Measurements from ENCODE around the gene POLA2. TPM values are rescaled to one million over a fixed set of nuclear protein-coding genes. Genes with fewer than 3 reads are reported as not detected.

POLA2 gene
- total RNA-seq, 1 experiment from 2014 or later, result 37.7 TPM

- H3K23me2 ChIP-seq (ENCODE audit: insufficient read length, low read depth, low read length, poor library complexity, severe bottlenecking), result no peaks in the 10 kb centered on the region
- H3K9ac ChIP-seq (ENCODE audit: extremely low read depth, insufficient read length, low read length), result no peak overlapping the region
- H4K20me1 ChIP-seq (ENCODE audit: control insufficient read depth, insufficient read depth, insufficient read length), result no peaks in the 10 kb centered on the region
- H3K23ac ChIP-seq (ENCODE audit: insufficient read length, low read depth, low read length), result no peak overlapping the region
- H3T11ph ChIP-seq (ENCODE audit: low read length), result no peak overlapping the region
- H3K79me1 ChIP-seq (ENCODE audit: insufficient read depth, low read depth, low read length, poor library complexity, severe bottlenecking), result no peaks in the 10 kb centered on the region
- H3K27me3 Mint-ChIP-seq (ENCODE audit: low read depth), result no peaks in the 10 kb centered on the region
- H2AK5ac ChIP-seq (ENCODE audit: insufficient read length, low read length), result no peak overlapping the region
- TF ChIP-seq CTCF (conservative IDR thresholded peaks at IDR 0.05), result no peak
- no peaks in the 10 kb centered on the region for H3K9me3 ChIP-seq (ENCODE audit: control insufficient read depth, low read depth, low read length)
- no peak overlapping the region for H3K27ac Mint-ChIP-seq
- H3K4me2 ChIP-seq (ENCODE audit: insufficient read depth, insufficient read length, low read length), result no peak overlapping the region
- H3K4me3 Mint-ChIP-seq, result no peak overlapping the region
- no peaks in the 10 kb centered on the region for H3K79me2 ChIP-seq (ENCODE audit: insufficient read depth, low read length)
- H4K5ac ChIP-seq (ENCODE audit: insufficient read length, low read depth, low read length), result no peak overlapping the region
- DNase-seq, result no peak
- no peak overlapping the region for H3K56ac ChIP-seq (ENCODE audit: insufficient read length, low read depth, low read length)
- H3K9me3 Mint-ChIP-seq, result no peaks in the 10 kb centered on the region
- H3K4ac ChIP-seq (ENCODE audit: low read depth, low read length), result no peak overlapping the region
- H2BK120ac ChIP-seq (ENCODE audit: low read depth, low read length, poor library complexity, severe bottlenecking), result no peak overlapping the region
- H2BK15ac ChIP-seq (ENCODE audit: low read depth, low read length), result no peak overlapping the region
- H3K18ac ChIP-seq (ENCODE audit: insufficient read length, low read depth, low read length), result no peak overlapping the region
- no peak overlapping the region for H2BK5ac ChIP-seq (ENCODE audit: insufficient read length, low read length)
- H3K27ac ChIP-seq (ENCODE audit: insufficient read length, low read depth, low read length), result no peak overlapping the region
- H2AFZ ChIP-seq (ENCODE audit: low read length), result no peak overlapping the region
- peaks cover 39 to 96% (median 80%) of the 10 kb centered on the region in 3 experiments for H3K36me3 Mint-ChIP-seq (ENCODE audit: insufficient read depth in 1 of 3, low read depth in 3 of 3)
- no CpG with 5 or more reads among the region's 8 CpGs for WGBS (ENCODE audit: extremely low coverage, insufficient read length, low lambda C conversion rate)
- H3K14ac ChIP-seq (ENCODE audit: insufficient read depth, low read length), result no peak overlapping the region
- no peak overlapping the region for H4K91ac ChIP-seq (ENCODE audit: insufficient read length, low read depth, low read length)
- no peak overlapping the region for H2BK20ac ChIP-seq (ENCODE audit: low read depth, low read length, poor library complexity, severe bottlenecking)
- no peaks in the 10 kb centered on the region for H3K27me3 ChIP-seq (ENCODE audit: insufficient read depth, low read length)
- H4K8ac ChIP-seq (replicated peaks; ENCODE audit: insufficient read length, low read depth, low read length), result no peak overlapping the region
- peaks cover 0 to 9% of the 10 kb centered on the region in 2 experiments; a peak in 1 of 4 replicates for H3K4me1 Mint-ChIP-seq
- H2BK12ac ChIP-seq (ENCODE audit: insufficient read length, low read depth, low read length), result no peak overlapping the region
- H3K4me1 ChIP-seq (ENCODE audit: insufficient read depth, low read length), result no peaks in the 10 kb centered on the region; the same call in 1 of the 2 replicates
Observed at GRCh38 chr11:65290448-65291165, 28.8 kb downstream of the POLA2 start.

Measured in H9 (cell line).